Measurements from ENCODE around the gene DGKI. TPM values are rescaled to one million over a fixed set of nuclear protein-coding genes. Genes with fewer than 3 reads are reported as not detected.

Gene DGKI
- total and polyA plus RNA-seq, 2 of the 4 experiments (the other 2 are of a cell fraction), result 3.9 to 15.8 TPM

DNA sequence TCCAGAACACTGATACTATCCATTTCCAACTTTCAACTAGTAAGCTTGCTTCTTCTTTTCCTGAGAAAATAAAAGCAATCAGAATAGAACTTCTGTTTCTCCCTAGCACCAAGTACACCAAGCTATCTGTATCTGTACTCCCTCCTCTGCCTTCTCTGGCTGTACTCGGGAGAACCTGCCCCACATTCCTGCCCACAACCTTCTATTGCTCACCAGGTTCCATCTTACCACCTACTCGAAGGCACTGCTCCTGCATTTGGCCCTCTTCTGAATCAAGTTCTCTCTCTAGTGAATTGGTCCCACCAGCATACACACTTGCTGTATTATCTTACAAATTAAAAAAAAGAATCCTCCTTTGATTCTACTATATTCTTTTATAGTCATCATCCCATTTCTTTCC lies 333.7 kb downstream of the DGKI start:
- dilution Hi-C loops (cut with HindIII; ENCODE audit: low sequenced_read_pairs, unreplicated experiment) (no loop called here), intact Hi-C loops (cut with micrococcal nuclease) (no loop called here), in situ Hi-C loops (cut with MboI; ENCODE audit: low sequenced_read_pairs) (no loop called here)
- Histone ChIP-seq H3K4me3 (ENCODE audit: insufficient read depth, low read depth, low read length) (no peak overlapping the region), H3K18ac (ENCODE audit: low read depth, low read length) (no peak overlapping the region), H3K36me3 (ENCODE audit: control insufficient read depth, insufficient read depth, low read length) (no peaks in the 10 kb centered on the region), H2BK15ac (ENCODE audit: low read depth, low read length) (peak overlapping the region; percentile 42; the same call in 1 of the 3 replicates), H2BK5ac (ENCODE audit: low read depth, low read length, poor library complexity, severe bottlenecking) (no peak overlapping the region), H4K5ac (ENCODE audit: low read depth, low read length) (no peak overlapping the region), H4K8ac (ENCODE audit: low read depth in 2 of 2, low read length in 2 of 2) (no peak overlapping the region), H3K4me2 (ENCODE audit: low read depth, low read length) (no peak overlapping the region), H2AK9ac (replicated peaks; ENCODE audit: low read depth, low read length, poor library complexity) (no peak overlapping the region), H3K14ac (replicated peaks; ENCODE audit: low read depth, low read length) (0 out of 2 replicates have a peak overlapping the region, but pooled peaks have one; percentile 28), H3K56ac (ENCODE audit: extremely low read depth, insufficient read depth, low read length) (no peak overlapping the region), H2AK5ac (ENCODE audit: low read depth, low read length) (peak overlapping the region; percentile 35; the same call in 1 of the 2 replicates), H3K27me3 (ENCODE audit: control insufficient read depth, insufficient read depth, low read length) (no peaks in the 10 kb centered on the region), H3K4me1 (ENCODE audit: control insufficient read depth, insufficient read depth, low read length) (peaks cover 9% of the 10 kb centered on the region; the same call in 1 of the 2 replicates), H2BK20ac (ENCODE audit: low read depth, low read length) (peak overlapping the region; percentile 28; the same call in 1 of the 2 replicates), H4K20me1 (ENCODE audit: insufficient read depth, low read length) (no peaks in the 10 kb centered on the region), H4K91ac (ENCODE audit: insufficient read depth, low read depth, low read length) (no peak overlapping the region), H3K4ac (ENCODE audit: low read depth, low read length) (no peak overlapping the region; the same call in 1 of the 2 replicates), H2AFZ (replicated peaks; ENCODE audit: low read length, poor library complexity) (no peak overlapping the region), H3K27ac (ENCODE audit: insufficient read depth, low read length) (no peak overlapping the region), H3K9me3 (ENCODE audit: control insufficient read depth, insufficient read depth, low read length) (no peaks in the 10 kb centered on the region), H3K9ac (ENCODE audit: low read depth, low read length) (no peak overlapping the region), H3K79me1 (ENCODE audit: low read depth in 1 of 2, low read length in 2 of 2) (peaks cover 0 to 7% of the 10 kb centered on the region in 2 experiments; a peak in 1 of 4 replicates), H3K23ac (ENCODE audit: low read depth, low read length) (no peak overlapping the region), H3K9me1 (ENCODE audit: insufficient read depth, low read length) (peaks cover 4% of the 10 kb centered on the region; the same call in 1 of the 2 replicates), H2BK120ac (ENCODE audit: low read depth, low read length) (no peak overlapping the region)
- DNase-seq, result no peak
- CTCF ChIA-PET, result no interaction called here
- POLR2A ChIA-PET (ENCODE audit: unreplicated experiment), result no interaction called here
- no TSS peak for BruUV-seq (replicated peaks)
- ATAC-seq (ENCODE audit: low read depth), result no peak
- 83% methylated on average over 1 of the region's 2 CpGs; no CpG with 5 or more reads in 1 of the 2 experiments for WGBS, 2 experiments (ENCODE audit: extremely low coverage in 2 of 2, insufficient read length in 1 of 2)
- TF ChIP-seq, protein P1, sequence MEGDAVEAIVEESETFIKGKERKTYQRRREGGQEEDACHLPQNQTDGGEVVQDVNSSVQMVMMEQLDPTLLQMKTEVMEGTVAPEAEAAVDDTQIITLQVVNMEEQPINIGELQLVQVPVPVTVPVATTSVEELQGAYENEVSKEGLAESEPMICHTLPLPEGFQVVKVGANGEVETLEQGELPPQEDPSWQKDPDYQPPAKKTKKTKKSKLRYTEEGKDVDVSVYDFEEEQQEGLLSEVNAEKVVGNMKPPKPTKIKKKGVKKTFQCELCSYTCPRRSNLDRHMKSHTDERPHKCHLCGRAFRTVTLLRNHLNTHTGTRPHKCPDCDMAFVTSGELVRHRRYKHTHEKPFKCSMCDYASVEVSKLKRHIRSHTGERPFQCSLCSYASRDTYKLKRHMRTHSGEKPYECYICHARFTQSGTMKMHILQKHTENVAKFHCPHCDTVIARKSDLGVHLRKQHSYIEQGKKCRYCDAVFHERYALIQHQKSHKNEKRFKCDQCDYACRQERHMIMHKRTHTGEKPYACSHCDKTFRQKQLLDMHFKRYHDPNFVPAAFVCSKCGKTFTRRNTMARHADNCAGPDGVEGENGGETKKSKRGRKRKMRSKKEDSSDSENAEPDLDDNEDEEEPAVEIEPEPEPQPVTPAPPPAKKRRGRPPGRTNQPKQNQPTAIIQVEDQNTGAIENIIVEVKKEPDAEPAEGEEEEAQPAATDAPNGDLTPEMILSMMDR (conservative IDR thresholded peaks at IDR 0.05; ENCODE audit: low read depth, low read length), result no peak
- TF ChIP-seq MXI1 (IDR thresholded peaks at IDR 0.05; ENCODE audit: borderline replicate concordance, low read depth, low read length) (no peak), RFX5 (IDR thresholded peaks at IDR 0.05; ENCODE audit: low read depth, low read length) (no peak), RCOR1 (IDR thresholded peaks at IDR 0.05; ENCODE audit: insufficient replicate concordance, low read length) (no peak), CEBPB (IDR thresholded peaks at IDR 0.05; ENCODE audit: low read depth, low read length) (no peak), CHD1 (IDR thresholded peaks at IDR 0.05; ENCODE audit: low read depth, low read length) (no peak), NFE2L2 (IDR thresholded peaks at IDR 0.05; ENCODE audit: low read depth, low read length) (no peak), FOS (IDR thresholded peaks at IDR 0.05; ENCODE audit: low read depth, low read length) (no peak), USF2 (IDR thresholded peaks at IDR 0.05; ENCODE audit: low read depth, low read length) (no peak), MAFK (IDR thresholded peaks at IDR 0.05; ENCODE audit: low read depth, low read length) (no peak), BHLHE40 (IDR thresholded peaks at IDR 0.05; ENCODE audit: low read depth, low read length) (no peak), MAZ (IDR thresholded peaks at IDR 0.05; ENCODE audit: borderline replicate concordance, low read depth, low read length) (no peak), RAD21 (IDR thresholded peaks at IDR 0.05; ENCODE audit: low read length) (no peak), POLR2A (IDR thresholded peaks at IDR 0.05; ENCODE audit: low read depth, low read length) (no peak), SMC3 (IDR thresholded peaks at IDR 0.05; ENCODE audit: low read depth, low read length) (no peak)
- TF ChIP-seq, protein P2, sequence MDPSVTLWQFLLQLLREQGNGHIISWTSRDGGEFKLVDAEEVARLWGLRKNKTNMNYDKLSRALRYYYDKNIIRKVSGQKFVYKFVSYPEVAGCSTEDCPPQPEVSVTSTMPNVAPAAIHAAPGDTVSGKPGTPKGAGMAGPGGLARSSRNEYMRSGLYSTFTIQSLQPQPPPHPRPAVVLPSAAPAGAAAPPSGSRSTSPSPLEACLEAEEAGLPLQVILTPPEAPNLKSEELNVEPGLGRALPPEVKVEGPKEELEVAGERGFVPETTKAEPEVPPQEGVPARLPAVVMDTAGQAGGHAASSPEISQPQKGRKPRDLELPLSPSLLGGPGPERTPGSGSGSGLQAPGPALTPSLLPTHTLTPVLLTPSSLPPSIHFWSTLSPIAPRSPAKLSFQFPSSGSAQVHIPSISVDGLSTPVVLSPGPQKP (IDR thresholded peaks at IDR 0.05; ENCODE audit: borderline replicate concordance, low read depth, low read length), result no peak
